AG09319 (cell line): Measurements from ENCODE around the gene TDRD12.

ENCODE experiments used
- DNase-seq: peaks from one replicate; pipeline ENCODE4 v3.0.0-alpha.2; 2010; ENCODE audit warnings: low read depth; ENCODE audit errors: extremely low read depth
- TF ChIP-seq, protein P1 (sequence below): IDR thresholded peaks from 2 replicates; pipeline ENCODE4 v1.5.1; 2011; ENCODE audit warnings: low read depth, mild to moderate bottlenecking, inconsistent platforms, low read length, moderate library complexity

TDRD12 gene, protein sequence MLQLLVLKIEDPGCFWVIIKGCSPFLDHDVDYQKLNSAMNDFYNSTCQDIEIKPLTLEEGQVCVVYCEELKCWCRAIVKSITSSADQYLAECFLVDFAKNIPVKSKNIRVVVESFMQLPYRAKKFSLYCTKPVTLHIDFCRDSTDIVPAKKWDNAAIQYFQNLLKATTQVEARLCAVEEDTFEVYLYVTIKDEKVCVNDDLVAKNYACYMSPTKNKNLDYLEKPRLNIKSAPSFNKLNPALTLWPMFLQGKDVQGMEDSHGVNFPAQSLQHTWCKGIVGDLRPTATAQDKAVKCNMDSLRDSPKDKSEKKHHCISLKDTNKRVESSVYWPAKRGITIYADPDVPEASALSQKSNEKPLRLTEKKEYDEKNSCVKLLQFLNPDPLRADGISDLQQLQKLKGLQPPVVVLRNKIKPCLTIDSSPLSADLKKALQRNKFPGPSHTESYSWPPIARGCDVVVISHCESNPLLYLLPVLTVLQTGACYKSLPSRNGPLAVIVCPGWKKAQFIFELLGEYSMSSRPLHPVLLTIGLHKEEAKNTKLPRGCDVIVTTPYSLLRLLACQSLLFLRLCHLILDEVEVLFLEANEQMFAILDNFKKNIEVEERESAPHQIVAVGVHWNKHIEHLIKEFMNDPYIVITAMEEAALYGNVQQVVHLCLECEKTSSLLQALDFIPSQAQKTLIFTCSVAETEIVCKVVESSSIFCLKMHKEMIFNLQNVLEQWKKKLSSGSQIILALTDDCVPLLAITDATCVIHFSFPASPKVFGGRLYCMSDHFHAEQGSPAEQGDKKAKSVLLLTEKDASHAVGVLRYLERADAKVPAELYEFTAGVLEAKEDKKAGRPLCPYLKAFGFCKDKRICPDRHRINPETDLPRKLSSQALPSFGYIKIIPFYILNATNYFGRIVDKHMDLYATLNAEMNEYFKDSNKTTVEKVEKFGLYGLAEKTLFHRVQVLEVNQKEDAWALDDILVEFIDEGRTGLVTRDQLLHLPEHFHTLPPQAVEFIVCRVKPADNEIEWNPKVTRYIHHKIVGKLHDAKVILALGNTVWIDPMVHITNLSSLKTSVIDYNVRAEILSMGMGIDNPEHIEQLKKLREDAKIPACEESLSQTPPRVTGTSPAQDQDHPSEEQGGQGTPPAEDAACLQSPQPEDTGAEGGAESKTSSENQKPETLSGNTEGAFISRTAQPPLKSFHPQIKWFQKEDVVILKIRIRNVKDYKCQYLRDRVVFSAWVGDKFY (N-terminal part only)

GRCh38 chr19:32719611-32720059 lies at the start of gene TDRD12:
TDRD12 (plus strand) TSS chr19:32719767; CDS start chr19:32720073, 306 bp downstream.
- TF ChIP-seq, protein P1, sequence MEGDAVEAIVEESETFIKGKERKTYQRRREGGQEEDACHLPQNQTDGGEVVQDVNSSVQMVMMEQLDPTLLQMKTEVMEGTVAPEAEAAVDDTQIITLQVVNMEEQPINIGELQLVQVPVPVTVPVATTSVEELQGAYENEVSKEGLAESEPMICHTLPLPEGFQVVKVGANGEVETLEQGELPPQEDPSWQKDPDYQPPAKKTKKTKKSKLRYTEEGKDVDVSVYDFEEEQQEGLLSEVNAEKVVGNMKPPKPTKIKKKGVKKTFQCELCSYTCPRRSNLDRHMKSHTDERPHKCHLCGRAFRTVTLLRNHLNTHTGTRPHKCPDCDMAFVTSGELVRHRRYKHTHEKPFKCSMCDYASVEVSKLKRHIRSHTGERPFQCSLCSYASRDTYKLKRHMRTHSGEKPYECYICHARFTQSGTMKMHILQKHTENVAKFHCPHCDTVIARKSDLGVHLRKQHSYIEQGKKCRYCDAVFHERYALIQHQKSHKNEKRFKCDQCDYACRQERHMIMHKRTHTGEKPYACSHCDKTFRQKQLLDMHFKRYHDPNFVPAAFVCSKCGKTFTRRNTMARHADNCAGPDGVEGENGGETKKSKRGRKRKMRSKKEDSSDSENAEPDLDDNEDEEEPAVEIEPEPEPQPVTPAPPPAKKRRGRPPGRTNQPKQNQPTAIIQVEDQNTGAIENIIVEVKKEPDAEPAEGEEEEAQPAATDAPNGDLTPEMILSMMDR = no peak; the same call in 1 of the 2 replicates
- no peak for DNase-seq

DNA sequence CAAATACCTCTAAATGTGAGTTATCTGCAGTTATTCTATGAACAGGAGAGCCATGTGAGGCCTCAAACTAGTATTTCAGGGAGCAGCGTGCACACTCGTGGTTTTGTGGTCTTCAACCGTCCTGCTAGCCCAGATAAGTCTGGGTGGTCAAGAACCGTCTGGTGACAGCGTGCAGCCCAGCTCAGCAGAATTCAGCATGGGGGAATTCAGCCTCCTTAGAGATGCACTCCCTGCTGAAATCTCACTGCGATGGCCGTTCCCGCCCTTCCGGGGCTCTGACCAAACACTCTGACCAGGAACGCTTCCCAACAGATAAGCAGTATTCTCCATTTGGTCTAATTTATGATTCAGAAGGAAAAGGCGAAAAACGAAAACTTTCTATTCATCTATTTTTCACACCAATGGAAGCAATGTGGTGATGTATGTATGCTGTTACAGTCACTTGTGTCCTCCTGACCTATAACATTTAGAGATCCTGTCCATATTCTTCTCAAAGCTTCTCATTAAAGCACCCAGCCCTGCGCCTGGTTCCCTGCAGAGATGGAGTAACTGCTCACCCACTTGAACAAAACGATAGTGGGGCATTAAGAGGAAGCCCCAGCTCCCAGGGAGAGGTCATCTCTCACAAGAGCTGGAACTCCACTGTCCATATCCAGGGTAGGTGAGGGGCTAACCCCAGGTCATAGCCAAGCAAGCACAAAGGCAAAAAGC lies 47.5 kb upstream of the TDRD12 start:
- TF ChIP-seq, protein P1 = no peak
- DNase-seq = no peak

GRCh38 chr19:32672841-32673240 lies 46.7 kb upstream of the TDRD12 start:
- no peak for DNase-seq
- TF ChIP-seq, protein P1 = no peak

- TF ChIP-seq, protein P1 = no peak
- DNase-seq = no peak
Measured at GRCh38 chr19:32673573-32673972, 46.0 kb upstream of the TDRD12 start.

- DNase-seq = no peak
- TF ChIP-seq, protein P1 = no peak
Measured at GRCh38 chr19:32674153-32674930, 45.2 kb upstream of the TDRD12 start.
